GM12878 (cell line): ENCODE measurements around the gene GCC2. TPM values are rescaled to one million over a fixed set of nuclear protein-coding genes. Genes with fewer than 3 reads are reported as not detected.

Experiments used
- ATF2 ChIP-seq: IDR thresholded peaks from 2 replicates; pipeline ENCODE4 v1.6.1; 2012; ENCODE audit warnings: low read length, inconsistent platforms
- BCLAF1 ChIP-seq: fragments of 450-650 bp; IDR thresholded peaks from 2 replicates; pipeline ENCODE4 v1.6.1; 2017; ENCODE audit warnings: antibody characterized with exemption, mild to moderate bottlenecking, moderate library complexity
- CUX1 ChIP-seq: IDR thresholded peaks from 2 replicates; pipeline ENCODE4 v1.6.1; 2012; ENCODE audit warnings: improper control_type of control experiment, low read depth, low read length; ENCODE audit not compliant: insufficient replicate concordance
- EED ChIP-seq: sonication (generic); IDR thresholded peaks from 2 replicates; pipeline ENCODE4 v1.6.1; 2016; ENCODE audit warnings: antibody characterized with exemption, low read depth
- ESRRA ChIP-seq: IDR thresholded peaks from 2 replicates; pipeline ENCODE4 v1.6.1; 2012; ENCODE audit warnings: mild to moderate bottlenecking, low read length, improper control_type of control experiment
- FOXM1 ChIP-seq: IDR thresholded peaks from 2 replicates; pipeline ENCODE4 v1.6.1; 2012; ENCODE audit warnings: low read depth, mild to moderate bottlenecking, inconsistent platforms, low read length, moderate library complexity
- HCFC1 ChIP-seq: fragments of 150-350 bp; IDR thresholded peaks from 2 replicates; pipeline ENCODE4 v1.6.1; 2014; ENCODE audit warnings: low read length
- HDGF ChIP-seq: fragments of 450-650 bp; IDR thresholded peaks from 2 replicates; pipeline ENCODE4 v1.6.1; 2016; ENCODE audit warnings: antibody characterized with exemption
- KLF5 ChIP-seq: fragments of 450-650 bp; IDR thresholded peaks from 2 replicates; pipeline ENCODE4 v1.6.1; 2014; ENCODE audit warnings: mild to moderate bottlenecking; ENCODE audit not compliant: partially characterized antibody
- MTA2 ChIP-seq: fragments of 450-650 bp; IDR thresholded peaks from 2 replicates; pipeline ENCODE4 v1.6.1; 2016; ENCODE audit warnings: low read depth, mild to moderate bottlenecking, moderate library complexity
- PAX5 ChIP-seq: IDR thresholded peaks from 2 replicates; pipeline ENCODE4 v1.6.1; 2011; ENCODE audit warnings: low read depth, low read length, borderline replicate concordance
- PAX8 ChIP-seq: fragments of 450-650 bp; IDR thresholded peaks from 2 replicates; pipeline ENCODE4 v1.6.1; 2017; ENCODE audit warnings: mild to moderate bottlenecking, moderate library complexity
- RAD51 ChIP-seq: fragments of 450-650 bp; IDR thresholded peaks from 2 replicates; pipeline ENCODE4 v1.6.1; 2016; ENCODE audit warnings: moderate library complexity, mild to moderate bottlenecking, inconsistent platforms
- SIX5 ChIP-seq: IDR thresholded peaks from 2 replicates; pipeline ENCODE4 v1.6.1; 2011; ENCODE audit warnings: mild to moderate bottlenecking, low read depth, low read length, moderate library complexity; ENCODE audit not compliant: severe bottlenecking
- SMAD5 ChIP-seq: IDR thresholded peaks from 2 replicates; pipeline ENCODE4 v1.6.1; 2016; ENCODE audit warnings: antibody characterized with exemption, low read depth
- USF1 ChIP-seq: IDR thresholded peaks from 2 replicates; pipeline ENCODE4 v1.6.1; 2011; ENCODE audit warnings: borderline replicate concordance, low read depth, mild to moderate bottlenecking, moderate library complexity, mixed read lengths, low read length; ENCODE audit not compliant: insufficient read depth; ENCODE audit errors: extremely low read length
- WRNIP1 ChIP-seq: IDR thresholded peaks from 2 replicates; pipeline ENCODE4 v1.6.1; 2011; ENCODE audit warnings: low read depth, low read length, improper control_type of control experiment, borderline replicate concordance
- YBX1 ChIP-seq: fragments of 450-650 bp; IDR thresholded peaks from 2 replicates; pipeline ENCODE4 v1.6.1; 2016; ENCODE audit warnings: antibody characterized with exemption
- ZNF384 ChIP-seq: IDR thresholded peaks from 2 replicates; pipeline ENCODE4 v1.6.1; 2012; ENCODE audit warnings: low read depth, mild to moderate bottlenecking, low read length, improper control_type of control experiment, borderline replicate concordance
- polyA plus RNA-seq, 11 experiments: library from polyadenylated mRNA; depleted of rRNA in 4 of 11; unstranded in 6 of 11; stranded (reverse) in 5 of 11; fragments of >200 nt; fragmentation: Nextera tagmentation in 4 of 11; fragmentation: Illumina TruSeq in 1 of 11; extraction: Ambion mirVana in 4 of 11; extraction: Trizol in 1 of 11; gene quantifications; 1 replicate in 1 of 11; 2 replicates in 10 of 11; pipeline versions ENCODE4 v1.2.1 to v1.2.3, GENCODE V29; 2011 to 2016; ENCODE audit warnings: inconsistent platforms in 2 of 11, missing spikeins in 2 of 11, low read depth in 1 of 11
- total RNA-seq, 4 experiments: library from RNA; depleted of rRNA in 3 of 4; stranded (reverse); fragments of >200 nt in 3 of 4; fragmentation: Illumina TruSeq in 1 of 4; extraction: Trizol in 1 of 4; gene quantifications; 2 replicates each; pipeline versions ENCODE4 v1.2.1 to v1.2.3, GENCODE V29; 2013 to 2021

Gene GCC2
- total and polyA plus RNA-seq, 10 of the 15 experiments (the other 5 are each of a cell fraction or from before 2014, with no cell fraction given) = 11.8 to 35.5 (median 25.4) TPM

GRCh38 chr2:108449410-108450130 lies 564 bp downstream of the GCC2 start (continued):
- no peak for TF ChIP-seq ATF2
- TF ChIP-seq CUX1 = no peak
- TF ChIP-seq PAX8 = no peak
- TF ChIP-seq HCFC1 = no peak
- TF ChIP-seq EED = no peak
- no peak for TF ChIP-seq PAX5
- TF ChIP-seq ZNF384 = peak; percentile 18; the same call in 1 of the 2 replicates
- no peak for TF ChIP-seq SMAD5
- no peak for TF ChIP-seq USF1
- TF ChIP-seq BCLAF1 = no peak
- TF ChIP-seq SIX5 = no peak
- TF ChIP-seq FOXM1 = no peak
- no peak for TF ChIP-seq KLF5
- no peak for TF ChIP-seq ESRRA
- no peak for TF ChIP-seq HDGF
- no peak for TF ChIP-seq MTA2
- TF ChIP-seq WRNIP1 = no peak
- no peak for TF ChIP-seq YBX1
- TF ChIP-seq RAD51 = no peak
